CD4-positive, CD25-positive, alpha-beta regulatory T cell (primary cell): ENCODE measurements around the gene FRMD1. TPM values are rescaled to one million over a fixed set of nuclear protein-coding genes. Genes with fewer than 3 reads are reported as not detected.

Experiments used
- ATAC-seq, 2 donors: fragments of 150-1000 bp; cut with Tn5 transposase; one replicate each; pipeline ENCODE4 v1.10.0; 2021; ENCODE audit warnings: low read depth in 2 of 2, moderate number of reproducible peaks in 2 of 2, moderate library complexity in 1 of 2
- DNase-seq, 3 donors: peaks; one replicate each; pipeline versions ENCODE4 v3.0.0 to v3.0.0-alpha.2; 2012 to 2022; ENCODE audit warnings: mixed read lengths in 1 of 3
- H3K27ac ChIP-seq: one replicate; pipeline ENCODE4 v1.7.0; 2013; ENCODE audit warnings: mild to moderate bottlenecking, low read length; ENCODE audit not compliant: insufficient read depth, poor library complexity, severe bottlenecking
- H3K27me3 ChIP-seq: one replicate; pipeline ENCODE4 v1.7.0; 2013; ENCODE audit warnings: low read length; ENCODE audit not compliant: control insufficient read depth, insufficient read depth
- H3K36me3 ChIP-seq: one replicate; pipeline ENCODE4 v1.7.0; 2013; ENCODE audit warnings: mild to moderate bottlenecking, low read length, moderate library complexity; ENCODE audit not compliant: control insufficient read depth, insufficient read depth
- H3K4me1 ChIP-seq: 2 replicates; pipeline ENCODE4 v1.7.0; 2013; ENCODE audit warnings: mild to moderate bottlenecking, low read length; ENCODE audit not compliant: insufficient read depth, control insufficient read depth, poor library complexity, severe bottlenecking
- H3K4me3 ChIP-seq: one replicate; pipeline ENCODE4 v1.7.0; 2013; ENCODE audit warnings: low read depth, mild to moderate bottlenecking, low read length, moderate library complexity
- H3K9me3 ChIP-seq, 2 experiments: 1 replicate in 1 of 2; 2 replicates in 1 of 2; pipeline ENCODE4 v1.7.0; 2013; ENCODE audit warnings: low read length in 2 of 2, mild to moderate bottlenecking in 1 of 2, moderate library complexity in 1 of 2; ENCODE audit not compliant: control insufficient read depth in 2 of 2
- H3K27ac Mint-ChIP-seq, 3 donors: one replicate each; pipeline ENCODE4 v1.8.0; 2020 to 2022; ENCODE audit warnings: mild to moderate bottlenecking in 3 of 3, mixed read lengths in 3 of 3, moderate library complexity in 2 of 3
- H3K27me3 Mint-ChIP-seq: one replicate; pipeline ENCODE4 v1.8.0; 2022; ENCODE audit warnings: mild to moderate bottlenecking, mixed read lengths
- H3K36me3 Mint-ChIP-seq: one replicate; pipeline ENCODE4 v1.8.0; 2020; ENCODE audit warnings: mixed read lengths
- H3K4me1 Mint-ChIP-seq, 4 donors: one replicate each; pipeline ENCODE4 v1.8.0; 2020 to 2022; ENCODE audit warnings: mixed read lengths in 4 of 4, mild to moderate bottlenecking in 1 of 4
- H3K4me3 Mint-ChIP-seq, 4 donors: one replicate each; pipeline ENCODE4 v1.8.0; 2020 to 2022; ENCODE audit warnings: mild to moderate bottlenecking in 4 of 4, mixed read lengths in 4 of 4, moderate library complexity in 3 of 4
- H3K9me3 Mint-ChIP-seq, 7 donors: one replicate each; pipeline ENCODE4 v1.8.0; 2020 to 2022; ENCODE audit warnings: mixed read lengths in 7 of 7, mild to moderate bottlenecking in 3 of 7, moderate library complexity in 2 of 7
- polyA plus RNA-seq, 4 donors: library from polyadenylated mRNA; unstranded; fragments of 300-500 nt; fragmentation: Illumina TruSeq; gene quantifications; one replicate each; pipeline ENCODE4 v1.2.3, GENCODE V29; 2021
- total RNA-seq: library from RNA; stranded (reverse); gene quantifications from one replicate; pipeline ENCODE4 v1.2.3, GENCODE V29; 2022

The FRMD1 gene
- total and polyA plus RNA-seq, 5 donors from 2014 or later = not detected

DNA sequence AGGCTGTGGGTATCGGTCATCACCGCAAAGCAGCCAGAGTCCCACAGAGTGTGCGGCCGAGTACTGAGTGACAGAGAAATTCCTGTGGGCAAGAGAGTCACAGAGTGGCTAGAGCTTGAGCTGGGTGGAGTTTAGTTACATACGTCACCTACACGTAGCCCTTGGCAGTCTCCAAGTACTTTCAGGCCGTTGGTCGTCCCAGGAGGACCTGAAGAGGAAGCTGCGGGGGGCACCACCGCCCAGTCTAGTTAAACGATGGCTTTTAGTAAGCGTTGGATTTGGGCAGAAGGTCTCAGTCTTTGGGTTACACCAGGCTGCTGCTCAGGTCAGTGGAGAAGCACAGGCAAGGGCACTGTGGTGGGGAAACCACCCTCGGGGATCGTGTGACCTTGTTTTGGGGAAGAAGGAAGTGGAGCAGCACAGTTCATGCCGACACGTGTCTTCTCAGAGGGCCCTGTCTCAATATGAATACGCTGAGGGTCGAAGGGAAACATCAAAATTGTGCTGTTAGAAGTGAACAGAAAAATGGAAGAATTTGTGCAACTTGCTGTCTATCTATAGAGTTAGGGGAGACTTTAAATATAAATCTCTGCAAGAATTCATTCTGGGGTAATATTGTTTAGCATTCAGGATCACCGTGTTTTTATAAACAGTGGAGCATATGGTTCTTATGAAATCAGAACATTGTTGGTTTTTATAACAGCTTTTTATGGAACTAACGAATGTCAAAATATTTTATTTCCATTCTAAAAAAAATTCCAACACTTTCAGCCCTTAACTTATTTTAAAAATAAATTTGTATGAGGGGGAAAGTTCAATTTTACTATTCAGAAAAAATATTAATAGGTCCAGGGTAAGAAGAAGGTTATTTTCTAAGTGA is 52.9 kb downstream of the FRMD1 start:
- no peak overlapping the region for H3K4me3 Mint-ChIP-seq
- peaks cover 0 to 4% (median 0%) of the 10 kb centered on the region in 7 donors for H3K9me3 Mint-ChIP-seq

DNA sequence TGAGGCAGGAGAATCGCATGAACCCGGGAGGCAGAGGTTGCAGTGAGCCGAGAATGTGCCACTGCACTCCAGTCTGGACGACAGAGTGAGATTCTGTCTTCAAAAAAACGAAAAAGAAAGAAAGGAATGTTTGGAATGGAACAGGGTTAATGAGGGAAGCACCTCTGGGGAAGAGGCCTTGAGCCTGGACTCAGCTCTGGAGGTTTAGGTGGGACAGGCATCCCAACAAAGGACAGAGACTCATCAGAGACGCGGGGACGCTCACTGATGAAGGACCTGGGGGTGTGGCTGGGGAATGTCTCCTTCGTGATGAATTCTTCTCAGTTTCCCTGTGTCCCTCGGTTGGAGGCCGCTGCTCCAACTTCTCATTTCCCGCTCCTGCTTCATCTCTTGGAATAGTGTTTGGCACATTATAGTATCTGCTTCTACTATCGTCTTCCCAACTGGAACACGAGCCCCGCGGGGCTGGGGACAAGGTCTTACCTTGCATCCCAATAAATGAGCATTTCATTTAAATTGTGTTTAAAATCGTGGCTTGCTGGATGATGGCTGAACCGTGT is 54.0 kb downstream of the FRMD1 start:
- H3K27ac ChIP-seq = no peak overlapping the region
- Mint-ChIP-seq H3K9me3 (peaks cover 0 to 4% (median 0%) of the 10 kb centered on the region in 7 donors), H3K27ac (no peak overlapping the region), H3K27me3 (no peaks in the 10 kb centered on the region), H3K36me3 (no peaks in the 10 kb centered on the region), H3K4me1 (peaks cover 0 to 4% (median under 1%) of the 10 kb centered on the region in 4 donors), H3K4me3 (no peak overlapping the region)
- no peak for ATAC-seq
- H3K4me1 ChIP-seq = no peaks in the 10 kb centered on the region
- H3K36me3 ChIP-seq = no peaks in the 10 kb centered on the region
- no peaks in the 10 kb centered on the region for H3K27me3 ChIP-seq
- no peak for DNase-seq
- no peaks in the 10 kb centered on the region for H3K9me3 ChIP-seq
- H3K4me3 ChIP-seq = no peak overlapping the region

More for the DNA sequence above, 52.9 kb downstream of the FRMD1 start:
- Histone ChIP-seq H3K36me3 (no peaks in the 10 kb centered on the region), H3K27ac (no peak overlapping the region), H3K27me3 (no peaks in the 10 kb centered on the region), H3K4me1 (no peaks in the 10 kb centered on the region), H3K4me3 (no peak overlapping the region), H3K9me3 (no peaks in the 10 kb centered on the region)
- Mint-ChIP-seq H3K4me1 (peaks cover 0 to 4% (median under 1%) of the 10 kb centered on the region in 4 donors), H3K27me3 (no peaks in the 10 kb centered on the region), H3K36me3 (no peaks in the 10 kb centered on the region), H3K27ac (no peak overlapping the region)
- no peak for DNase-seq
- ATAC-seq = no peak

DNA sequence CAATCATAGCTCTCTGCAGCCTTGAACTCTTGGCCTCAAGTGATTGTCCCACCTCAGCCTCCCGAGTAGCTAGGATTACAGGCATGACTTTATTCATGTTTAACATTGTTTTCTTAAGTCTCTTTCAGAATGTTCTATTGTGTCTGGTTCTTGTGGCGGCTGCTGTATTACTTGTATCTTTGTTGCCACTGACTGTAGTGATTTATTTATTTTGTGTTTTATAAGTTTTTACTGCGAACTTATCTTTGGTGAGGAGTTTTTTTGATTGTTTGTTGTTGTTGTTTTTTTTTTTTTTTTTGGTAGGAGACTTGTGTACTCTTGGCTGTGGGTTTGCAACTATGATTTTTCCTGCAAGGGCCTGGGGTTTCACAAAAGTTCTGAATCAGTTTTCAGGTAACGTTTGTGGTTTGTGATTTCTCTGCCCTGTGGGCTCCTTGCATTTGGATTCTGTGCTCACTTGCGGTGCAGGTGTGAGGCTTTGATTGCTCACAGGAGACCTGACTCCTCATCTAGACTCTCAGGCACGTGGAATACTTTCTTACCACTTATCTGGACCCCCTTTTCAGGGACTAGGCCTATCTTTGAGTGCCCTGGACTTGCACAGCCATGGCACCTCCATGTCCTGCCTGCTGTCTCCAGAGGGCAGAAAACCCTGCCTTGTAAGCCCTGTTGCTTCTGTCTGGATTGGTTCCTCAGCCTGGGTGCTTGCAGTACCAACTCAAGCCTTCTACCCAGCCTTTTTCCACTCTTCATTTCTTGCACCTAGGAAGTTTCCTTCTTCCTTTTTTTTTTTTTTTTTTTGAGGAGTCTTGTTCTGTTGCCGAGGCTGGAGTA is 56.3 kb downstream of the FRMD1 start:
- Mint-ChIP-seq H3K4me1 (peaks cover 0 to 4% (median 0%) of the 10 kb centered on the region in 4 donors), H3K9me3 (peaks cover 0 to 6% (median 0%) of the 10 kb centered on the region in 7 donors), H3K36me3 (no peaks in the 10 kb centered on the region), H3K27ac (no peak overlapping the region), H3K27me3 (no peaks in the 10 kb centered on the region), H3K4me3 (no peak overlapping the region)
- Histone ChIP-seq H3K27ac (no peak overlapping the region), H3K4me1 (no peaks in the 10 kb centered on the region), H3K36me3 (no peaks in the 10 kb centered on the region), H3K27me3 (no peaks in the 10 kb centered on the region), H3K9me3 (no peaks in the 10 kb centered on the region), H3K4me3 (no peak overlapping the region)
- ATAC-seq (no peak), DNase-seq (no peak)

- ATAC-seq (no peak), DNase-seq (no peak)
- H3K4me3 Mint-ChIP-seq = no peak overlapping the region
- Histone ChIP-seq H3K4me3 (no peak overlapping the region), H3K36me3 (no peaks in the 10 kb centered on the region), H3K27ac (no peak overlapping the region), H3K4me1 (no peaks in the 10 kb centered on the region), H3K9me3 (no peaks in the 10 kb centered on the region), H3K27me3 (no peaks in the 10 kb centered on the region)
- no peaks in the 10 kb centered on the region for H3K27me3 Mint-ChIP-seq
- no peak overlapping the region for H3K27ac Mint-ChIP-seq
- H3K9me3 Mint-ChIP-seq = peaks cover 0 to 6% (median 0%) of the 10 kb centered on the region in 7 donors
- H3K4me1 Mint-ChIP-seq = peaks cover 0 to 4% (median 0%) of the 10 kb centered on the region in 4 donors
- no peaks in the 10 kb centered on the region for H3K36me3 Mint-ChIP-seq
Observed at GRCh38 chr6:168021581-168021980, 57.4 kb downstream of the FRMD1 start.

DNA sequence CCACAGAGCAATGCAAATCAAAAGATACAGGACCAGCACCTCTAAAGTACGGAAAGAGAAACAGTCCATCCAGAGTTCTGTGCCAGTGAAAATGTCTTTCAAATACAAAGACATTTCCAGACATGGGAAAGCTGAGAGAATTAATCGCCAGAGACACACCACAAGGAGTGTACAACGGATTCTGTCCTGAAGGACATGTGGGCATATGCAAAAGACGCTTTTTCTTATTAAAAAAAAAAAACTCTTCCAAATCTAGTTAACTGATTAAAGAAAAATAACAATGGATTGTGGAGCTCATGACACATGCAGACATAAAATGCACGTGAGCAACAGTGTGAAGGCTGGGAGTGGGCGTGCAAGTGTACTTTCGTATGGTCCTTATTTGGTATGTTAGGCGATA is 58.8 kb downstream of the FRMD1 start:
- no peaks in the 10 kb centered on the region for H3K36me3 Mint-ChIP-seq
- H3K9me3 Mint-ChIP-seq = peaks cover 0 to 6% (median 0%) of the 10 kb centered on the region in 7 donors
- H3K27me3 Mint-ChIP-seq = no peaks in the 10 kb centered on the region
- no peaks in the 10 kb centered on the region for H3K4me1 Mint-ChIP-seq
- Histone ChIP-seq H3K27ac (no peak overlapping the region), H3K4me3 (no peak overlapping the region), H3K9me3 (no peaks in the 10 kb centered on the region), H3K4me1 (no peaks in the 10 kb centered on the region), H3K36me3 (no peaks in the 10 kb centered on the region), H3K27me3 (no peaks in the 10 kb centered on the region)
- ATAC-seq = no peak
- no peak overlapping the region for H3K27ac Mint-ChIP-seq
- no peak overlapping the region for H3K4me3 Mint-ChIP-seq
- DNase-seq = no peak

DNA sequence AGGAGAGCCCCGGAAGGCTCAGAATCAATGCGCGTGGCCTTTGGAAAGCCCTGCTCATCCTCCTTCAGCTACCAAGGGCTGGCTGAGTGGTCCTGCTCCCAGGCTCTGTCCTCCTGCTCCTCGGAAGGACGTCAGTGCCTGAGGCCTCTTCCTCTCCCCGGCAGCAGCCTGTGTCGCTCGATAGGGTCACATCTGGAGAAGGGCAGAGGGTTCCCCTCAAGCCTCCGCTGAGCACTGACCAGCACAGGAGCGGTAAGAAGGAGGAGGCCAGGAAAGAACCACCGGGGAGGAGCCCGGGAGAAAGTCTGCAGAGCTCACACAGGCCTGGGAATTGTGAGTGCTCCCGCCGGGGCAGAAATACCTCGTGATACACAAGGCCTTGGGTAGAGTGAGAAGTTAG is 60.3 kb downstream of the FRMD1 start:
- Mint-ChIP-seq H3K9me3 (peaks cover 0 to 8% (median 1%) of the 10 kb centered on the region in 7 donors), H3K4me1 (no peaks in the 10 kb centered on the region), H3K4me3 (no peak overlapping the region), H3K27ac (no peak overlapping the region), H3K27me3 (no peaks in the 10 kb centered on the region), H3K36me3 (no peaks in the 10 kb centered on the region)
- Histone ChIP-seq H3K4me1 (no peaks in the 10 kb centered on the region), H3K36me3 (no peaks in the 10 kb centered on the region), H3K27ac (no peak overlapping the region), H3K27me3 (no peaks in the 10 kb centered on the region), H3K9me3 (no peaks in the 10 kb centered on the region), H3K4me3 (no peak overlapping the region)
- DNase-seq (no peak), ATAC-seq (no peak)

DNA sequence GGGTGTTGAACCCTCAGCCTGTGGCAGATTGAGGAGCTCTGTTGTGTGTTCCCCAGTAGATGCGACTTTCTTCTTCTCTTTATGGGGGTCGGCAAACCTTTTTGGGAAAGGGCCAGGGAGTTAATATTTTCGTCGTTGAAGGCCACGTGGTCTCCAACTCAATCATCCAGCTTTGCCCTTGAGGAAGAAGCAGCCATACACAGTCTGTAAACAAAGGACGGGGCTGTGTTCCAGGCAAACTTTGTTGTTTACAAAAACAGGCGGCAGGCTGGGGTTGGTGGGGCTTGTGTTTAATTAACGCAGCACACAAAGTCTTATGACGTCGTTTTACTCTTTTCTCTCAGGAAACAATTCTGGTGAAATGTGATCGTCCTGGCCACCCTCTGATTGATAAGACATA is 61.4 kb downstream of the FRMD1 start:
- Histone ChIP-seq H3K36me3 (no peaks in the 10 kb centered on the region), H3K27ac (no peak overlapping the region), H3K4me1 (no peaks in the 10 kb centered on the region), H3K9me3 (peaks cover 0 to 3% of the 10 kb centered on the region in 2 experiments), H3K4me3 (no peak overlapping the region), H3K27me3 (no peaks in the 10 kb centered on the region)
- Mint-ChIP-seq H3K4me3 (no peak overlapping the region), H3K9me3 (peaks cover 0 to 8% (median 1%) of the 10 kb centered on the region in 7 donors), H3K4me1 (no peaks in the 10 kb centered on the region), H3K27me3 (no peaks in the 10 kb centered on the region), H3K27ac (no peak overlapping the region), H3K36me3 (no peaks in the 10 kb centered on the region)
- ATAC-seq (no peak), DNase-seq (no peak)
